Stomach smooth muscle (tissue), 2 donors: ENCODE results near the gene B3GALNT1.
"Not testable (repeated sequence)": the region's sequence is repeated elsewhere in the genome, so short reads cannot be mapped to it uniquely, and the experiment has no call there.

Experiments
- H3K27ac ChIP-seq: one replicate; pipeline ENCODE4 v1.7.0; 2013; ENCODE audit warnings: mild to moderate bottlenecking, low read length, inconsistent platforms
- H3K27me3 ChIP-seq, 2 donors: one replicate each; pipeline ENCODE4 v1.7.0; 2013; ENCODE audit warnings: low read length in 2 of 2; ENCODE audit not compliant: insufficient read depth in 2 of 2, control insufficient read depth in 1 of 2
- H3K36me3 ChIP-seq, 2 donors: one replicate each; pipeline ENCODE4 v1.7.0; 2013; ENCODE audit warnings: low read length in 2 of 2; ENCODE audit not compliant: control insufficient read depth in 2 of 2, insufficient read depth in 2 of 2
- H3K4me1 ChIP-seq: one replicate; pipeline ENCODE4 v1.7.0; 2013; ENCODE audit warnings: low read length; ENCODE audit not compliant: control insufficient read depth, insufficient read depth
- H3K4me3 ChIP-seq, 2 donors: one replicate each; pipeline ENCODE4 v1.7.0; 2013; ENCODE audit warnings: low read length in 2 of 2
- H3K9ac ChIP-seq, 2 donors: one replicate each; pipeline ENCODE4 v1.7.0; 2013; ENCODE audit warnings: low read length in 2 of 2, mild to moderate bottlenecking in 1 of 2
- H3K9me3 ChIP-seq, 2 donors: one replicate each; pipeline ENCODE4 v1.7.0; 2013; ENCODE audit warnings: low read length in 2 of 2; ENCODE audit not compliant: control insufficient read depth in 2 of 2
- donor health status: healthy.
- donor health status: Pancreatic carcinoma.

The B3GALNT1 gene

GRCh38 chr3:161054860-161055604 is 50.1 kb downstream of the B3GALNT1 start:
- H3K4me3 ChIP-seq, result no peak overlapping the region
- no peak overlapping the region for H3K9ac ChIP-seq
- H3K27ac ChIP-seq, result no peak overlapping the region
- H3K36me3 ChIP-seq, result no peaks in the 10 kb centered on the region
- no peaks in the 10 kb centered on the region for H3K27me3 ChIP-seq
- H3K4me1 ChIP-seq, result no peaks in the 10 kb centered on the region
- no peaks in the 10 kb centered on the region for H3K9me3 ChIP-seq

DNA sequence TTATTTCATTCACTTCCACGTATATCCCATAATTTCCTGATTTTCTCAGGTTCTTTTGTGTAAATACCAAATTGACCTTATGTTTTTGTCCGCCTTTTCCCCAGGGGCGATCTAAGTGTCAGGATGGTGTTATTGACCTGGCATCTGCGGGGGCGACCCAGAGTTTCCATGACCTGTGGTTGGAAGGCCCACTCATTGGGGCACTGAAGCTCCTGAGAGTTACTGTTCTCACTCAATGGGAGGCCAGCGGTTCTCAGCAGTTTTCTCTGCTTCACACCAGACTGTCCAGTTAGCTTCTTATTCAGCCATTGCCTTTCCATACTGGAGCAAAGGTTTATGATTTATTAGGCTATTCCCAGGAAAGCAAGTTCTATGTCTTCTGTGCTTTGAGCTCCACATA is 53.3 kb downstream of the B3GALNT1 start:
- H3K36me3 ChIP-seq, result no peaks in the 10 kb centered on the region
- no peak overlapping the region for H3K4me3 ChIP-seq
- no peaks in the 10 kb centered on the region for H3K4me1 ChIP-seq
- H3K27me3 ChIP-seq, result no peaks in the 10 kb centered on the region
- no peaks in the 10 kb centered on the region for H3K9me3 ChIP-seq
- H3K27ac ChIP-seq, result no peak overlapping the region
- H3K9ac ChIP-seq, result no peak overlapping the region

DNA sequence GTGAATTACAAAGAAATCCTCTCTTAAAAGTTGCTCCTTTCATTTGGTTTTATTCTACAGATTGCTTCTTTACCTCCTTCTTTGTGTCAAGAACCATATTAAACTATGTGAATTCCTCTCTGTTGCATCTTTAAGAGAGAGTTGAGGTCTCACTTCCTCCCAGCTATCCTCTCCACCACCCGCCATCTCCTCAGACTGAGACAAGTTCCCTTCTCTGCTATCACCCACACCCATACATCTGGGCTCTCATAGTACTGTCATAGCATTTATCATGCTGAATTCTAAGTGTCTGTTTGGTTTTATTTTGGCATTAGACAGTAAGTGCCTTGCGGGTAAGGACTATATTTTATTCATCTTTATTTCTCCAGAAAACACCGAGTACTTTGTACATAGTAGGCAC is 54.2 kb downstream of the B3GALNT1 start:
- Histone ChIP-seq H3K27me3 (no peaks in the 10 kb centered on the region), H3K9ac (no peak overlapping the region), H3K4me1 (no peaks in the 10 kb centered on the region), H3K27ac (no peak overlapping the region), H3K4me3 (no peak overlapping the region), H3K9me3 (no peaks in the 10 kb centered on the region), H3K36me3 (no peaks in the 10 kb centered on the region)

DNA sequence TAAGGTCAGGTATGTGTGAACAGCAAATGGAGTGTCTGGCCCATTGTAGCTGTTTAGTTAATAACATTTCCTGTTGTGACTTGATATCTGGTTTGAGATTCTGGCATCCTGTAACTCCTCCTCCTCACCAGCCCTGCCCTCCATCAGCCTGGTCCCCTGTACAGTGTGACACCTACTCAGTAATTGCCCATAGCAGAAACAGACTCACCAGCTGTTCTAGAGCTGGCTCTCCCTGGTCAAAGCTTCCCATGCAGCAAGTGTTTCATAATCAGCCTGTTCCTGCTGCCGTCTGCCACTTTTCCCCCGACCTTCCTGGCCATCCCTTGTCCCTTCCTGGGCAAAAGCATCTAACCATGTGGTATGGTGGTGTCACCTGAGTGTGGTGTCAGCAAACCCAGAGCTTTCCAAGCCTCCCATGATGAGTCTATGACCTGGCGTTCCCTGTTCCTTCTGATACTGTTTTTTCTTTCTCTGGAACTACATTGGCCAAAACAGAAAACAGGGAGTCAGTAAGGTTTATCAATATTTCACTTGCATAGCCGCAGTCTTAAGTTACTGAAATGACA is 55.4 kb downstream of the B3GALNT1 start:
- Histone ChIP-seq H3K27me3 (no peaks in the 10 kb centered on the region), H3K9ac (no peak overlapping the region), H3K4me1 (no peaks in the 10 kb centered on the region), H3K36me3 (no peaks in the 10 kb centered on the region), H3K27ac (no peak overlapping the region), H3K4me3 (no peak overlapping the region), H3K9me3 (no peaks in the 10 kb centered on the region)

GRCh38 chr3:161043336-161044035 is 61.7 kb downstream of the B3GALNT1 start:
- no peaks in the 10 kb centered on the region for H3K27me3 ChIP-seq

GRCh38 chr3:161042023-161042501 is 63.1 kb downstream of the B3GALNT1 start:
- Histone ChIP-seq H3K27me3 (no peaks in the 10 kb centered on the region), H3K36me3 (no peaks in the 10 kb centered on the region), H3K4me3 (no peak overlapping the region), H3K27ac (no peak overlapping the region), H3K9ac (peak overlapping the region in 1 of 2 donors; percentile 29), H3K9me3 (no peaks in the 10 kb centered on the region), H3K4me1 (peaks cover 4% of the 10 kb centered on the region)

More at GRCh38 chr3:161043336-161044035, 61.7 kb downstream of the B3GALNT1 start:
- Histone ChIP-seq H3K27ac (no peak overlapping the region), H3K36me3 (no peaks in the 10 kb centered on the region), H3K9me3 (no peaks in the 10 kb centered on the region), H3K4me3 (no peak overlapping the region), H3K9ac (no peak overlapping the region), H3K4me1 (peaks cover 4% of the 10 kb centered on the region)

GRCh38 chr3:161038725-161039124 is 66.4 kb downstream of the B3GALNT1 start:
- Histone ChIP-seq H3K4me3 (no peak overlapping the region), H3K9ac (no peak overlapping the region)

GRCh38 chr3:161035711-161036110 is 69.4 kb downstream of the B3GALNT1 start:
- Histone ChIP-seq H3K9me3 (no peaks in the 10 kb centered on the region), H3K9ac (no peak overlapping the region), H3K36me3 (no peaks in the 10 kb centered on the region), H3K4me3 (no peak overlapping the region), H3K27me3 (no peaks in the 10 kb centered on the region), H3K27ac (no peak overlapping the region), H3K4me1 (no peaks in the 10 kb centered on the region)

More at GRCh38 chr3:161038725-161039124, 66.4 kb downstream of the B3GALNT1 start:
- Histone ChIP-seq H3K36me3 (no peaks in the 10 kb centered on the region), H3K27ac (no peak overlapping the region), H3K27me3 (no peaks in the 10 kb centered on the region), H3K9me3 (no peaks in the 10 kb centered on the region), H3K4me1 (peaks cover 4% of the 10 kb centered on the region)

DNA sequence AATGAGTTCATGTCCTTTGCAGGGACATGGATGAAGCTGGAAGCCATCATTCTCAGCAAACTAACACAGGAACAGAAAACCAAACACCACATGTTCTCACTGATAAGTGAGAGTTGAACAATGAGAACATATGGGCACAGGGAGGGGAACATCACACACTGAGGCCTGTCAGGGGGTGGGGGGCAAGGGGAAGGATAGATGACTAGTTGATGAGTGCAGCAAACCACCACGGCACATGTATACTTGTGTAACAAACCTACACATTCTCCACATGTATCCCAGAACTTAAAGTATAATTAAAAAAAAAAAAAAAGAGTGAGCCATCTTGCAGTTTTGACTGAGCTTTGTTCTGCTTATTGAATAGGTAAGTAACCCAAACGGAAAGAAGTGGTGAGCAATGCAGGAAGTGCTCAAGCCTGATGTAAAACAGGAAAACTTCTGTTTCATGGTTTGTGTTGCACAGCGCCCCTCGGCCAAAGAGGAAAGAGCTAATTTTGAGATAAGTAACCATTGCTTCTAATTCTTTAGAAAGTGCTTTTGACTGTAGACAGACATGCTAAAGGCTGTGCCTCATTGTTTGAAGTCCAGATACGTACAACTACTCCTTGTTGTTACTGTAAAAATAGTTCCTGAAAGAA is 70.1 kb downstream of the B3GALNT1 start:
- H3K4me3 ChIP-seq, H3K27me3 ChIP-seq, H3K9me3 ChIP-seq, H3K4me1 ChIP-seq, H3K36me3 ChIP-seq, H3K27ac ChIP-seq, H3K9ac ChIP-seq: not testable (repeated sequence)
